Esophagus squamous epithelium (tissue), 5 donors: ENCODE data around the gene FOXJ2. TPM values are rescaled to one million over a fixed set of nuclear protein-coding genes. Genes with fewer than 3 reads are reported as not detected.
"Not testable (repeated sequence)": the region's sequence is repeated elsewhere in the genome, so short reads cannot be mapped to it uniquely, and the experiment has no call there.

ENCODE experiments used
- DNase-seq: peaks from one replicate; lab custom pipeline; 2025; lab: John Stamatoyannopoulos, UW
- H3K27ac ChIP-seq, 4 donors: fragments of 200-600 bp; sonication (generic); one replicate each; pipeline ENCODE4 v1.5.1; 2016 to 2019; ENCODE audit warnings: mild to moderate bottlenecking in 1 of 4
- H3K27me3 ChIP-seq, 4 donors: fragments of 200-600 bp; sonication (generic); 1 replicate in 3 of 4; 2 replicates in 1 of 4; pipeline versions ENCODE4 v1.5.1 to v1.6.0; 2017 to 2021; ENCODE audit warnings: antibody characterized with exemption in 1 of 4
- H3K36me3 ChIP-seq, 3 donors: fragments of 200-600 bp; sonication (generic); one replicate each; pipeline ENCODE4 v1.5.1; 2016 to 2019
- H3K4me1 ChIP-seq, 3 donors: fragments of 200-600 bp; sonication (generic); one replicate each; pipeline ENCODE4 v1.5.1; 2017 to 2019
- H3K4me3 ChIP-seq, 4 donors: fragments of 200-600 bp; sonication (generic); 1 replicate in 3 of 4; 2 replicates in 1 of 4; pipeline ENCODE4 v1.5.1; 2016 to 2019; ENCODE audit warnings: mild to moderate bottlenecking in 2 of 4, moderate library complexity in 1 of 4
- H3K9me3 ChIP-seq, 3 donors: fragments of 200-600 bp; sonication (generic); one replicate each; pipeline ENCODE4 v1.5.1; 2016 to 2019
- CTCF ChIP-seq, 6 experiments: fragments of 450-650 bp in 4 of 6; fragments of 200-600 bp in 2 of 6; sonication (generic) in 2 of 6; IDR thresholded peaks; one replicate each; pipeline ENCODE4 v1.5.1; 2016 to 2019; ENCODE audit warnings: antibody characterized with exemption in 6 of 6, mild to moderate bottlenecking in 4 of 6, moderate library complexity in 4 of 6
- POLR2A ChIP-seq, 4 donors: fragments of 450-650 bp; IDR thresholded peaks; one replicate each; pipeline ENCODE4 v1.6.1; 2017; ENCODE audit warnings: antibody characterized with exemption in 4 of 4, mild to moderate bottlenecking in 4 of 4, moderate library complexity in 3 of 4
- WGBS, 2 donors: methylation state at CpG; one replicate each; pipeline ENCODE4 v1.1.5; 2018; 5-methylcytosine and 5-hydroxymethylcytosine counted together
- intact Hi-C: fragments of 100-400 bp; cut with DNase I; formaldehyde crosslinking; loops from one replicate; pipeline ENCODE4 v1.15.0; 2022
- total RNA-seq, 4 donors: library from RNA; depleted of rRNA; stranded (reverse); fragments of >200 nt; gene quantifications; one replicate each; pipeline ENCODE4 v1.1.0, GENCODE V29; 2016
- donor health status: DM: yes; HTN: yes; CAD: no.

FOXJ2 gene
- total RNA-seq, 4 donors from 2014 or later: 5.9 to 11.8 (median 7.7) TPM

- no peaks in the 10 kb centered on the region for H3K9me3 ChIP-seq
These were observed 6.1 kb upstream of the FOXJ2 start for GRCh38 chr12:8026291-8026900.

GRCh38 chr12:8027856-8028255, 4.7 kb upstream of the FOXJ2 start:
- peaks cover 0 to 31% (median 5%) of the 10 kb centered on the region in 3 donors for H3K4me1 ChIP-seq
- no peak for DNase-seq
- H3K36me3 ChIP-seq: no peaks in the 10 kb centered on the region
- TF ChIP-seq POLR2A (IDR thresholded peaks at IDR 0.05) (no peak), CTCF (IDR thresholded peaks at IDR 0.05) (no peak)
- no peaks in the 10 kb centered on the region for H3K9me3 ChIP-seq
- peak overlapping the region in 2 of 4 donors; percentile 74 to 93 for H3K4me3 ChIP-seq
- peak overlapping the region in 1 of 4 donors; percentile 100 for H3K27ac ChIP-seq
- H3K27me3 ChIP-seq: no peaks in the 10 kb centered on the region
- WGBS, 2 donors: 63 to 72% methylated on average over 5 of the region's 5 CpGs
- intact Hi-C loops: no loop called here

More at GRCh38 chr12:8026291-8026900, 6.1 kb upstream of the FOXJ2 start:
- Histone ChIP-seq H3K36me3 (no peaks in the 10 kb centered on the region), H3K27ac (peak overlapping the region; percentile 99 to 100 (median 100)), H3K27me3 (no peaks in the 10 kb centered on the region), H3K4me1 (peaks cover 0 to 22% (median 5%) of the 10 kb centered on the region in 3 donors), H3K4me3 (peak overlapping the region; percentile 68 to 93 (median 81))
- TF ChIP-seq POLR2A (IDR thresholded peaks at IDR 0.05) (peak in 2 of 4 donors; percentile 11 to 48), CTCF (IDR thresholded peaks at IDR 0.05) (no peak)
- DNase-seq: peak; percentile 96
- WGBS, 2 donors: 0 to 1% methylated on average over 18 to 27 of the region's 27 CpGs
- intact Hi-C loops: no loop called here

- Histone ChIP-seq H3K36me3 (no peaks in the 10 kb centered on the region), H3K27ac (no peak overlapping the region), H3K27me3 (no peaks in the 10 kb centered on the region), H3K4me3 (no peak overlapping the region), H3K4me1 (peaks cover 3 to 33% (median 6%) of the 10 kb centered on the region in 3 donors), H3K9me3 (no peaks in the 10 kb centered on the region)
- WGBS, 2 donors: 92 to 94% methylated on average over 15 of the region's 15 CpGs
- TF ChIP-seq POLR2A (IDR thresholded peaks at IDR 0.05): no peak
- intact Hi-C loops: no loop called here
- no peak for DNase-seq
These were observed 4.2 kb upstream of the FOXJ2 start for GRCh38 chr12:8028267-8028666.

GRCh38 chr12:8030189-8030588, 2.3 kb upstream of the FOXJ2 start:
- no peaks in the 10 kb centered on the region for H3K36me3 ChIP-seq
- 75 to 76% methylated on average over 3 of the region's 3 CpGs for WGBS, 2 donors
- DNase-seq: no peak
- H3K4me3 ChIP-seq: no peak overlapping the region
- H3K9me3 ChIP-seq: no peaks in the 10 kb centered on the region
- peaks cover 20 to 53% (median 25%) of the 10 kb centered on the region in 3 donors for H3K4me1 ChIP-seq
- intact Hi-C loops: no loop called here
- no peaks in the 10 kb centered on the region for H3K27me3 ChIP-seq
- no peak overlapping the region for H3K27ac ChIP-seq
- no peak for TF ChIP-seq CTCF (IDR thresholded peaks at IDR 0.05)
- TF ChIP-seq POLR2A (IDR thresholded peaks at IDR 0.05): no peak

- Histone ChIP-seq H3K4me1 (peaks cover 25 to 53% (median 27%) of the 10 kb centered on the region in 3 donors), H3K27ac (peak overlapping the region in 1 of 4 donors; percentile 93)
- H3K4me3 ChIP-seq, H3K27me3 ChIP-seq, DNase-seq, H3K9me3 ChIP-seq, H3K36me3 ChIP-seq, intact Hi-C loops: not testable (repeated sequence)
- WGBS, 2 donors: 94 to 98% methylated on average over 11 to 15 of the region's 23 CpGs
These were observed 1.5 kb upstream of the FOXJ2 start for GRCh38 chr12:8031017-8031416.

- no peak for DNase-seq
- no peaks in the 10 kb centered on the region for H3K27me3 ChIP-seq
- no peak for TF ChIP-seq CTCF (IDR thresholded peaks at IDR 0.05)
- TF ChIP-seq POLR2A (IDR thresholded peaks at IDR 0.05): no peak
- H3K4me3 ChIP-seq: peak overlapping the region; percentile 60 to 99 (median 88)
- peak overlapping the region; percentile 93 to 98 (median 94) for H3K27ac ChIP-seq
- no peaks in the 10 kb centered on the region for H3K9me3 ChIP-seq
- H3K4me1 ChIP-seq: peaks cover 29 to 60% (median 35%) of the 10 kb centered on the region in 3 donors
- 26 to 35% methylated on average over 5 of the region's 5 CpGs for WGBS, 2 donors
- intact Hi-C loops: no loop called here
- H3K36me3 ChIP-seq: peaks cover 0 to 8% (median 0%) of the 10 kb centered on the region in 3 donors
These were observed 659 bp upstream of the FOXJ2 start for GRCh38 chr12:8031872-8032241.
